Testis (tissue), 3 donors: ENCODE measurements around the gene FTSJ3. TPM values are rescaled to one million over a fixed set of nuclear protein-coding genes. Genes with fewer than 3 reads are reported as not detected.

Source experiments
- DNase-seq: peaks from one replicate; pipeline ENCODE4 v3.0.0-alpha.2; 2019
- H3K27ac ChIP-seq, 2 donors: fragments of 200-600 bp; sonication (generic); one replicate each; pipeline ENCODE4 v1.5.1; 2019
- H3K27me3 ChIP-seq: fragments of 200-600 bp; sonication (generic); one replicate; pipeline ENCODE4 v1.5.1; 2019
- H3K36me3 ChIP-seq: fragments of 200-600 bp; sonication (generic); one replicate; pipeline ENCODE4 v1.5.1; 2017; ENCODE audit warnings: low read depth; ENCODE audit errors: missing control alignments
- H3K4me1 ChIP-seq: fragments of 200-600 bp; sonication (generic); one replicate; pipeline ENCODE4 v1.5.1; 2019
- H3K4me3 ChIP-seq, 2 donors: fragments of 200-600 bp; sonication (generic); one replicate each; pipeline ENCODE4 v1.5.1; 2017 to 2019
- H3K9me3 ChIP-seq: fragments of 200-600 bp; sonication (generic); one replicate; pipeline ENCODE4 v1.5.1; 2017
- CTCF ChIP-seq, 3 experiments: fragments of 450-650 bp in 2 of 3; fragments of 200-600 bp in 1 of 3; sonication (generic) in 1 of 3; IDR thresholded peaks; one replicate each; pipeline ENCODE4 v1.5.1; 2016 to 2019; ENCODE audit warnings: antibody characterized with exemption in 3 of 3, mild to moderate bottlenecking in 2 of 3, moderate library complexity in 1 of 3
- POLR2A ChIP-seq: fragments of 450-650 bp; IDR thresholded peaks from one replicate; pipeline ENCODE4 v1.6.1; 2017; ENCODE audit warnings: antibody characterized with exemption, mild to moderate bottlenecking, moderate library complexity
- WGBS, 2 donors: methylation state at CpG; one replicate each; pipeline ENCODE4 v1.1.5; 2018; 5-methylcytosine and 5-hydroxymethylcytosine counted together
- intact Hi-C: fragments of 100-400 bp; cut with DNase I; formaldehyde crosslinking; loops from one replicate; pipeline ENCODE4 v1.15.1; 2023; ENCODE audit warnings: low total_unique reads
- polyA plus RNA-seq: library from polyadenylated mRNA; stranded (reverse); fragments of 350-450 nt; fragmentation: Illumina TruSeq; extraction: RNeasy Lipid Tissue Mini Kit (QIAGEN cat#74804); gene quantifications from one replicate; pipeline ENCODE4 v1.2.3, GENCODE V29; 2014; ENCODE audit warnings: low read depth, low replicate concordance; ENCODE audit not compliant: insufficient read depth
- total RNA-seq, 2 donors: library from RNA; depleted of rRNA; stranded (reverse); fragments of >200 nt; gene quantifications; one replicate each; pipeline ENCODE4 v1.2.3, GENCODE V29; 2016

FTSJ3 gene
- total and polyA plus RNA-seq, 3 donors from 2014 or later, result 39.9 to 59.7 (median 47.2) TPM

- 45 to 46% methylated on average over 7 to 13 of the region's 13 CpGs for WGBS, 2 donors
- TF ChIP-seq CTCF (IDR thresholded peaks at IDR 0.05) (peak; percentile 16 to 37 (median 33)), POLR2A (no peak)
- H3K27ac ChIP-seq, result no peak overlapping the region
- no peaks in the 10 kb centered on the region for H3K27me3 ChIP-seq
- no peaks in the 10 kb centered on the region for H3K36me3 ChIP-seq
- peaks cover 23% of the 10 kb centered on the region for H3K4me1 ChIP-seq
- intact Hi-C loops, result no loop called here
- H3K9me3 ChIP-seq, result no peaks in the 10 kb centered on the region
- DNase-seq, result peak; percentile 80
- no peak overlapping the region for H3K4me3 ChIP-seq
Observed at GRCh38 chr17:63834431-63835166, 7.1 kb upstream of the FTSJ3 start.

DNA sequence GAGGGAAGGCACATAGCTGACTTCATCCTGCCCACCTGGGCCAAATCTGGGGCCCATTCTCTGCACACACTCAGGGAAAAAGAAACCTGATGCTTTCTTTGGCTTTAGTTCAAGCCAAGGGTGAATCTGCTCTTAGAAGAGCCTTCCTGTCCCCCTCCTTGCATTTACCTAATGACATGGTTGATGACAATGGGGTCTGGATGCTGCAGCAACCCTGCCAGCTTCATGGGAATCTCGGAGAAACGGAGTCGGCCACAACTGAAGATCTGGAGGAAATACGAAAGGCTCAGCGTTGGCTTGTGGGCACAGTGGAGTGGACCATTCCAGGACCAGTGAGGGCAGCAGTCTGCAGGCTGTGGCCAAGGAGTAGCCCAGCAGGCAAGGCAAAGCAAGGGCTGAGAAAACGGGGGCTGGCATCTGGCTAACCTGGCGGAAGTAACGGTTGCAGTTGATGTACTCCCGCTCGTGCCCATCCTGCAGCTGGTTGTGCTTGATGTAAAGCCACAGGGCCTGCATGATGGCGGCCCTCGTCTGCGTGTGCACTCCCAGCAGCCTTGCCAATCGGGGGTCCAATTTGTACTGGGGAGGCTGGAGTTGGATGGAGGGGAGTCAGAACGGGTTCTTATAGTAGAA, 6.4 kb upstream of the FTSJ3 start:
- DNase-seq, result no peak
- Histone ChIP-seq H3K9me3 (no peaks in the 10 kb centered on the region), H3K27me3 (no peaks in the 10 kb centered on the region), H3K4me1 (peaks cover 16% of the 10 kb centered on the region), H3K36me3 (no peaks in the 10 kb centered on the region), H3K27ac (no peak overlapping the region), H3K4me3 (no peak overlapping the region)
- 84 to 91% methylated on average over 12 to 15 of the region's 15 CpGs for WGBS, 2 donors
- intact Hi-C loops, result no loop called here
- TF ChIP-seq CTCF (IDR thresholded peaks at IDR 0.05) (no peak), POLR2A (no peak)

GRCh38 chr17:63833026-63833740, 5.7 kb upstream of the FTSJ3 start:
- WGBS, 2 donors, result 77 to 87% methylated on average over 11 to 14 of the region's 14 CpGs
- Histone ChIP-seq H3K27me3 (no peaks in the 10 kb centered on the region), H3K27ac (no peak overlapping the region), H3K36me3 (no peaks in the 10 kb centered on the region), H3K4me3 (no peak overlapping the region), H3K9me3 (no peaks in the 10 kb centered on the region), H3K4me1 (peaks cover 15% of the 10 kb centered on the region)
- DNase-seq, result no peak
- intact Hi-C loops, result no loop called here
- TF ChIP-seq POLR2A (no peak), CTCF (IDR thresholded peaks at IDR 0.05) (no peak)

DNA sequence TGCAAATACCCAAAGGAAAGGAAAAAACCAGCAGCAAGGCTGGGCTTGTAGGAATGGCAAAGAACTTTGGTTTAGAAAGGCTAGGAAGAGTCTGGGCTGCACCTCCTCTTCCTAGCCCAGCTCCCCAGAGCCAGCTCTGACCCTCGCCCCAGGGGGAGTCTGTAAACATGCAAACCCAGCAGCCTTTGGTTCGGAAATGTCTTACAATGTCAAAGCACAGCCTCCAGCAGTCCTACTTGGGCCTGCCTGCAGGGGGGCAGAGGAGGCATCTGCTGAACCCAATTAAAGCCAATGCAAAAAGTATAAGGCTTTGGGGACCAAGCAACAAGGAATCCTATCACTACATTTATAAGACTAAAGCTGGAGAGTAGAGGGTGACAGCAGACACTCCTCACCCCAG, 5.0 kb upstream of the FTSJ3 start:
- no peaks in the 10 kb centered on the region for H3K9me3 ChIP-seq
- no peak for DNase-seq
- intact Hi-C loops, result no loop called here
- H3K27ac ChIP-seq, result no peak overlapping the region
- H3K27me3 ChIP-seq, result no peaks in the 10 kb centered on the region
- H3K4me3 ChIP-seq, result no peak overlapping the region
- WGBS, 2 donors, result 74 to 80% methylated on average over 2 of the region's 2 CpGs
- no peak for TF ChIP-seq CTCF (IDR thresholded peaks at IDR 0.05)
- H3K36me3 ChIP-seq, result no peaks in the 10 kb centered on the region
- peaks cover 10% of the 10 kb centered on the region for H3K4me1 ChIP-seq
